Panc1 (cell line): Measurements from ENCODE around the gene PROKR2. TPM values are rescaled to one million over a fixed set of nuclear protein-coding genes. Genes with fewer than 3 reads are reported as not detected.

Source experiments
- ATAC-seq: fragments of 200-7000 bp; cut with Tn5 transposase; 2 replicates; pipeline ENCODE4 v1.9.1; 2020; ENCODE audit warnings: mild to moderate bottlenecking, moderate library complexity
- BruUV-seq: library from RNA; stranded (reverse); fragments of 400-500 nt; replicated peaks from 2 replicates; lab custom pipeline; 2021; lab: Mats Ljungman, UMichigan
- CTCF ChIA-PET: fragments of 300-600 bp; sonication (Branson Sonifier 250); formaldehyde crosslinking; loops from one replicate; lab custom pipeline; 2022; ENCODE audit warnings: antibody characterized with exemption; lab: Charles Lee
- POLR2A ChIA-PET: fragments of 300-600 bp; sonication (Branson Sonifier 250); formaldehyde crosslinking; loops from one replicate; lab custom pipeline; 2022; ENCODE audit warnings: antibody characterized with exemption; lab: Charles Lee
- DNase-seq: peaks from one replicate; pipeline ENCODE4 v3.0.0-alpha.2; 2010; ENCODE audit warnings: low read depth, low spot score
- H3K27ac ChIP-seq: 2 replicates; pipeline ENCODE4 v1.5.1; 2011; ENCODE audit warnings: mild to moderate bottlenecking, low read length, inconsistent platforms
- H3K27me3 ChIP-seq: fragments of 200-500 bp; sonication (Bioruptor generic); 2 replicates; pipeline ENCODE4 v1.6.0; 2014; ENCODE audit warnings: low read length, inconsistent platforms; ENCODE audit not compliant: control insufficient read depth, insufficient read depth
- H3K36me3 ChIP-seq: fragments of 200-500 bp; sonication (Bioruptor generic); 2 replicates; pipeline ENCODE4 v1.5.1; 2014; ENCODE audit warnings: inconsistent platforms, mild to moderate bottlenecking, low read length, moderate library complexity; ENCODE audit not compliant: control insufficient read depth, insufficient read depth
- H3K4me1 ChIP-seq: 2 replicates; pipeline ENCODE4 v1.5.1; 2011; ENCODE audit warnings: inconsistent platforms, mild to moderate bottlenecking, low read length, moderate library complexity; ENCODE audit not compliant: control insufficient read depth, insufficient read depth
- H3K4me3 ChIP-seq, 2 experiments: 2 replicates each; pipeline ENCODE4 v1.5.1; 2011 to 2012; ENCODE audit warnings: low read depth in 2 of 2, low read length in 2 of 2, mild to moderate bottlenecking in 2 of 2, inconsistent platforms in 1 of 2, moderate library complexity in 1 of 2
- H3K9me3 ChIP-seq: fragments of 200-500 bp; sonication (Bioruptor generic); 2 replicates; pipeline ENCODE4 v1.5.1; 2014; ENCODE audit warnings: low read depth, mild to moderate bottlenecking, inconsistent platforms, low read length, moderate library complexity; ENCODE audit not compliant: control insufficient read depth, insufficient read depth
- POLR2AphosphoS5 ChIP-seq: IDR thresholded peaks from 2 replicates; pipeline ENCODE4 v1.6.1; 2012; ENCODE audit warnings: mild to moderate bottlenecking, low read depth, low read length, moderate library complexity
- SIN3A ChIP-seq: IDR thresholded peaks from 2 replicates; pipeline ENCODE4 v1.6.1; 2012; ENCODE audit warnings: low read depth, mild to moderate bottlenecking, low read length, moderate library complexity, borderline replicate concordance; ENCODE audit not compliant: insufficient read depth
- TCF7L2 ChIP-seq: IDR thresholded peaks from 2 replicates; pipeline ENCODE4 v1.6.1; 2011; ENCODE audit warnings: mild to moderate bottlenecking, low read depth, low read length, inconsistent platforms
- in situ Hi-C: cut with HindIII; loops from 2 replicates; pipeline ENCODE4 v1.10.0; 2016; ENCODE audit warnings: low sequenced_read_pairs, low pct_unique_long_range_greater_than_20kb
- intact Hi-C: fragments of 100-400 bp; cut with micrococcal nuclease; formaldehyde crosslinking; loops from one replicate; pipeline ENCODE4 v1.10.0; 2022; ENCODE audit not compliant: unreplicated experiment
- total RNA-seq: library from RNA; stranded (reverse); gene quantifications from one replicate; pipeline ENCODE4 v1.2.1, GENCODE V29; 2021; ENCODE audit not compliant: unreplicated experiment
- TF ChIP-seq, protein P1 (sequence below), 2 experiments: IDR thresholded peaks; 2 replicates each; pipeline ENCODE4 v1.6.1; 2011 to 2012; ENCODE audit warnings: low read depth in 2 of 2, control low read depth in 1 of 2, low read length in 1 of 2, mild to moderate bottlenecking in 1 of 2, moderate library complexity in 1 of 2; ENCODE audit not compliant: insufficient read depth in 1 of 2
- TF ChIP-seq, protein P2 (sequence below): fragments of 450-650 bp; IDR thresholded peaks from 2 replicates; pipeline ENCODE4 v1.5.1; 2017; ENCODE audit warnings: mild to moderate bottlenecking

PROKR2 gene
- total RNA-seq, 1 experiment from 2014 or later = not detected

GRCh38 chr20:5342021-5342420 is 25.3 kb upstream of the PROKR2 start:
- Histone ChIP-seq H3K9me3 (no peaks in the 10 kb centered on the region), H3K4me1 (no peaks in the 10 kb centered on the region), H3K4me3 (no peak overlapping the region), H3K36me3 (no peaks in the 10 kb centered on the region), H3K27ac (no peak overlapping the region), H3K27me3 (no peaks in the 10 kb centered on the region)
- ChIA-PET CTCF (no interaction called here), POLR2A (no interaction called here)
- BruUV-seq = no TSS peak
- in situ Hi-C loops = no loop called here
- no peak for TF ChIP-seq SIN3A
- no peak for TF ChIP-seq POLR2AphosphoS5
- no peak for TF ChIP-seq TCF7L2
- TF ChIP-seq, protein P1, sequence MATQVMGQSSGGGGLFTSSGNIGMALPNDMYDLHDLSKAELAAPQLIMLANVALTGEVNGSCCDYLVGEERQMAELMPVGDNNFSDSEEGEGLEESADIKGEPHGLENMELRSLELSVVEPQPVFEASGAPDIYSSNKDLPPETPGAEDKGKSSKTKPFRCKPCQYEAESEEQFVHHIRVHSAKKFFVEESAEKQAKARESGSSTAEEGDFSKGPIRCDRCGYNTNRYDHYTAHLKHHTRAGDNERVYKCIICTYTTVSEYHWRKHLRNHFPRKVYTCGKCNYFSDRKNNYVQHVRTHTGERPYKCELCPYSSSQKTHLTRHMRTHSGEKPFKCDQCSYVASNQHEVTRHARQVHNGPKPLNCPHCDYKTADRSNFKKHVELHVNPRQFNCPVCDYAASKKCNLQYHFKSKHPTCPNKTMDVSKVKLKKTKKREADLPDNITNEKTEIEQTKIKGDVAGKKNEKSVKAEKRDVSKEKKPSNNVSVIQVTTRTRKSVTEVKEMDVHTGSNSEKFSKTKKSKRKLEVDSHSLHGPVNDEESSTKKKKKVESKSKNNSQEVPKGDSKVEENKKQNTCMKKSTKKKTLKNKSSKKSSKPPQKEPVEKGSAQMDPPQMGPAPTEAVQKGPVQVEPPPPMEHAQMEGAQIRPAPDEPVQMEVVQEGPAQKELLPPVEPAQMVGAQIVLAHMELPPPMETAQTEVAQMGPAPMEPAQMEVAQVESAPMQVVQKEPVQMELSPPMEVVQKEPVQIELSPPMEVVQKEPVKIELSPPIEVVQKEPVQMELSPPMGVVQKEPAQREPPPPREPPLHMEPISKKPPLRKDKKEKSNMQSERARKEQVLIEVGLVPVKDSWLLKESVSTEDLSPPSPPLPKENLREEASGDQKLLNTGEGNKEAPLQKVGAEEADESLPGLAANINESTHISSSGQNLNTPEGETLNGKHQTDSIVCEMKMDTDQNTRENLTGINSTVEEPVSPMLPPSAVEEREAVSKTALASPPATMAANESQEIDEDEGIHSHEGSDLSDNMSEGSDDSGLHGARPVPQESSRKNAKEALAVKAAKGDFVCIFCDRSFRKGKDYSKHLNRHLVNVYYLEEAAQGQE (IDR thresholded peaks at IDR 0.05; ENCODE audit: insufficient read depth in 1 of 2, low read depth in 2 of 2, low read length in 1 of 2) = no peak
- TF ChIP-seq, protein P2, sequence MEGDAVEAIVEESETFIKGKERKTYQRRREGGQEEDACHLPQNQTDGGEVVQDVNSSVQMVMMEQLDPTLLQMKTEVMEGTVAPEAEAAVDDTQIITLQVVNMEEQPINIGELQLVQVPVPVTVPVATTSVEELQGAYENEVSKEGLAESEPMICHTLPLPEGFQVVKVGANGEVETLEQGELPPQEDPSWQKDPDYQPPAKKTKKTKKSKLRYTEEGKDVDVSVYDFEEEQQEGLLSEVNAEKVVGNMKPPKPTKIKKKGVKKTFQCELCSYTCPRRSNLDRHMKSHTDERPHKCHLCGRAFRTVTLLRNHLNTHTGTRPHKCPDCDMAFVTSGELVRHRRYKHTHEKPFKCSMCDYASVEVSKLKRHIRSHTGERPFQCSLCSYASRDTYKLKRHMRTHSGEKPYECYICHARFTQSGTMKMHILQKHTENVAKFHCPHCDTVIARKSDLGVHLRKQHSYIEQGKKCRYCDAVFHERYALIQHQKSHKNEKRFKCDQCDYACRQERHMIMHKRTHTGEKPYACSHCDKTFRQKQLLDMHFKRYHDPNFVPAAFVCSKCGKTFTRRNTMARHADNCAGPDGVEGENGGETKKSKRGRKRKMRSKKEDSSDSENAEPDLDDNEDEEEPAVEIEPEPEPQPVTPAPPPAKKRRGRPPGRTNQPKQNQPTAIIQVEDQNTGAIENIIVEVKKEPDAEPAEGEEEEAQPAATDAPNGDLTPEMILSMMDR = no peak
- DNase-seq (no peak), ATAC-seq (no peak)
- intact Hi-C loops = no loop called here

GRCh38 chr20:5331340-5331739 is 14.6 kb upstream of the PROKR2 start:
- H3K9me3 ChIP-seq = no peaks in the 10 kb centered on the region
- no peak overlapping the region for H3K27ac ChIP-seq
- POLR2A ChIA-PET = no interaction called here
- H3K4me1 ChIP-seq = no peaks in the 10 kb centered on the region
- H3K36me3 ChIP-seq = no peaks in the 10 kb centered on the region
- ATAC-seq (no peak), DNase-seq (no peak)
- peaks cover 2% of the 10 kb centered on the region; the same call in 1 of the 2 replicates for H3K27me3 ChIP-seq
- intact Hi-C loops (no loop called here), in situ Hi-C loops (no loop called here)
- H3K4me3 ChIP-seq = no peak overlapping the region
- BruUV-seq = no TSS peak
- TF ChIP-seq TCF7L2 (no peak), POLR2AphosphoS5 (no peak), SIN3A (no peak)
- TF ChIP-seq, protein P2 = no peak
- TF ChIP-seq, protein P1 (IDR thresholded peaks at IDR 0.05; ENCODE audit: insufficient read depth in 1 of 2, low read depth in 2 of 2, low read length in 1 of 2) = no peak
- CTCF ChIA-PET = no interaction called here
